Tibial nerve (tissue), 4 donors: ENCODE results near the gene ITPKC. TPM values are rescaled to one million over a fixed set of nuclear protein-coding genes. Genes with fewer than 3 reads are reported as not detected.
A peak's percentile ranks its signal among the peaks of the same experiment; 100 is the strongest.

ENCODE experiments used
- DNase-seq, 2 donors: peaks; one replicate each; pipeline ENCODE4 v3.0.0-alpha.2; 2019; ENCODE audit warnings: low spot score in 2 of 2
- H3K27ac ChIP-seq, 4 donors: fragments of 200-600 bp; sonication (generic) in 3 of 4; one replicate each; pipeline ENCODE4 v1.5.1; 2017 to 2019; ENCODE audit warnings: mild to moderate bottlenecking in 1 of 4
- H3K27me3 ChIP-seq, 2 donors: fragments of 200-600 bp; sonication (generic) in 1 of 2; one replicate each; pipeline versions ENCODE4 v1.5.1 to v1.6.0; 2017 to 2019
- H3K36me3 ChIP-seq, 3 donors: fragments of 200-600 bp; sonication (generic); one replicate each; pipeline ENCODE4 v1.5.1; 2018 to 2019
- H3K4me1 ChIP-seq, 4 donors: fragments of 200-600 bp; sonication (generic) in 3 of 4; one replicate each; pipeline ENCODE4 v1.5.1; 2017 to 2019
- H3K4me3 ChIP-seq, 4 donors: fragments of 200-600 bp; sonication (generic) in 3 of 4; one replicate each; pipeline ENCODE4 v1.5.1; 2017 to 2019; ENCODE audit warnings: mild to moderate bottlenecking in 1 of 4, moderate library complexity in 1 of 4
- H3K9me3 ChIP-seq, 4 donors: fragments of 200-600 bp; sonication (generic) in 3 of 4; one replicate each; pipeline ENCODE4 v1.5.1; 2017 to 2019
- CTCF ChIP-seq, 5 experiments: fragments of 200-600 bp in 3 of 5; fragments of 450-650 bp in 2 of 5; sonication (generic) in 3 of 5; IDR thresholded peaks; one replicate each; pipeline ENCODE4 v1.5.1; 2016 to 2019; ENCODE audit warnings: antibody characterized with exemption in 5 of 5, mild to moderate bottlenecking in 3 of 5, moderate library complexity in 2 of 5
- EP300 ChIP-seq, 2 donors: sonication (generic); formaldehyde crosslinking; IDR thresholded peaks; one replicate each; pipeline ENCODE4 v1.6.1; 2017; ENCODE audit warnings: antibody characterized with exemption in 2 of 2, mild to moderate bottlenecking in 1 of 2
- POLR2A ChIP-seq, 2 donors: fragments of 450-650 bp; IDR thresholded peaks; one replicate each; pipeline ENCODE4 v1.6.1; 2017; ENCODE audit warnings: antibody characterized with exemption in 2 of 2, mild to moderate bottlenecking in 2 of 2, moderate library complexity in 2 of 2
- WGBS, 2 donors: methylation state at CpG; one replicate each; pipeline ENCODE4 v1.1.5; 2018; 5-methylcytosine and 5-hydroxymethylcytosine counted together
- total RNA-seq, 4 donors: library from RNA; depleted of rRNA; stranded (reverse); fragments of >200 nt; gene quantifications; one replicate each; pipeline ENCODE4 v1.1.0, GENCODE V29; 2016

Gene ITPKC
- total RNA-seq, 4 donors from 2014 or later = 72.0 to 114 (median 90.9) TPM

- Histone ChIP-seq H3K9me3 (no peaks in the 10 kb centered on the region), H3K36me3 (peaks cover 0 to 13% (median 0%) of the 10 kb centered on the region in 3 donors), H3K4me1 (peaks cover 0 to 58% (median 26%) of the 10 kb centered on the region in 4 donors), H3K4me3 (peak within 1 kb of the TSS; percentile 78 to 85 (median 80)), H3K27me3 (no peaks in the 10 kb centered on the region), H3K27ac (peak within 1 kb of the TSS; percentile 85 to 97 (median 92))
- WGBS, 2 donors = 0 to 1% methylated on average over 41 to 42 of the region's 43 CpGs
- peak in 2 of 5 experiments; percentile 30 to 35 for TF ChIP-seq CTCF (IDR thresholded peaks at IDR 0.05)
- TF ChIP-seq POLR2A (IDR thresholded peaks at IDR 0.05) = peak; percentile 85 to 93
- TF ChIP-seq EP300 (IDR thresholded peaks at IDR 0.05) = peak; percentile 92 to 96
- peak; percentile 99 to 100 for DNase-seq
Observed at GRCh38 chr19:40750058-40750873, 33.4 kb downstream of the ITPKC start, which contains the start of gene ACTMAP. ACTMAP (minus strand) TSS chr19:40750477; CDS start chr19:40749803, 674 bp downstream.

- Histone ChIP-seq H3K4me3 (peak within 1 kb of the TSS; percentile 78 to 85 (median 80)), H3K9me3 (no peaks in the 10 kb centered on the region), H3K36me3 (peaks cover 0 to 21% (median 0%) of the 10 kb centered on the region in 3 donors), H3K4me1 (peaks cover 0 to 60% (median 30%) of the 10 kb centered on the region in 4 donors), H3K27me3 (no peaks in the 10 kb centered on the region), H3K27ac (peak within 1 kb of the TSS; percentile 85 to 97 (median 92))
- 0% methylated on average over 43 to 46 of the region's 46 CpGs for WGBS, 2 donors
- TF ChIP-seq POLR2A (IDR thresholded peaks at IDR 0.05) = peak; percentile 86 to 87
- peak in 1 of 5 experiments; percentile 28 for TF ChIP-seq CTCF (IDR thresholded peaks at IDR 0.05)
- peak; percentile 73 to 95 for TF ChIP-seq EP300 (IDR thresholded peaks at IDR 0.05)
- DNase-seq = peak; percentile 95 to 96
Observed at GRCh38 chr19:40750874-40751537, 34.1 kb downstream of the ITPKC start, which contains the start of gene SNRPA. SNRPA (plus strand) TSS chr19:40751203; CDS start chr19:40751409, 206 bp downstream.

- TF ChIP-seq CTCF (IDR thresholded peaks at IDR 0.05) (no peak), POLR2A (IDR thresholded peaks at IDR 0.05) (no peak)
- Histone ChIP-seq H3K4me3 (peak overlapping the region; percentile 78 to 85 (median 80)), H3K4me1 (peaks cover 0 to 71% (median 39%) of the 10 kb centered on the region in 4 donors), H3K9me3 (no peaks in the 10 kb centered on the region), H3K27ac (peak overlapping the region in 3 of 4 donors; percentile 91 to 94 (median 93)), H3K36me3 (peaks cover 0 to 32% (median under 1%) of the 10 kb centered on the region in 3 donors), H3K27me3 (no peaks in the 10 kb centered on the region)
- DNase-seq = no peak
- 82% methylated on average over 12 of the region's 12 CpGs for WGBS, 2 donors
Observed at GRCh38 chr19:40752257-40752781, 35.4 kb downstream of the ITPKC start.

GRCh38 chr19:40754611-40755247, 37.8 kb downstream of the ITPKC start:
- WGBS, 2 donors = 79 to 81% methylated on average over 9 of the region's 9 CpGs
- no peak for DNase-seq
- peaks cover 0 to 55% (median 32%) of the 10 kb centered on the region in 4 donors for H3K4me1 ChIP-seq
- TF ChIP-seq POLR2A (IDR thresholded peaks at IDR 0.05) (no peak), CTCF (IDR thresholded peaks at IDR 0.05) (no peak), EP300 (IDR thresholded peaks at IDR 0.05) (no peak)
- H3K4me3 ChIP-seq = peak overlapping the region in 1 of 4 donors; percentile 1
- no peaks in the 10 kb centered on the region for H3K27me3 ChIP-seq
- H3K9me3 ChIP-seq = no peaks in the 10 kb centered on the region
- H3K27ac ChIP-seq = peak overlapping the region in 2 of 4 donors; percentile 16 to 63
- peaks cover 0 to 56% (median 19%) of the 10 kb centered on the region in 3 donors for H3K36me3 ChIP-seq
